Measurements from ENCODE around the gene ADCY1.

Gene ADCY1

DNA sequence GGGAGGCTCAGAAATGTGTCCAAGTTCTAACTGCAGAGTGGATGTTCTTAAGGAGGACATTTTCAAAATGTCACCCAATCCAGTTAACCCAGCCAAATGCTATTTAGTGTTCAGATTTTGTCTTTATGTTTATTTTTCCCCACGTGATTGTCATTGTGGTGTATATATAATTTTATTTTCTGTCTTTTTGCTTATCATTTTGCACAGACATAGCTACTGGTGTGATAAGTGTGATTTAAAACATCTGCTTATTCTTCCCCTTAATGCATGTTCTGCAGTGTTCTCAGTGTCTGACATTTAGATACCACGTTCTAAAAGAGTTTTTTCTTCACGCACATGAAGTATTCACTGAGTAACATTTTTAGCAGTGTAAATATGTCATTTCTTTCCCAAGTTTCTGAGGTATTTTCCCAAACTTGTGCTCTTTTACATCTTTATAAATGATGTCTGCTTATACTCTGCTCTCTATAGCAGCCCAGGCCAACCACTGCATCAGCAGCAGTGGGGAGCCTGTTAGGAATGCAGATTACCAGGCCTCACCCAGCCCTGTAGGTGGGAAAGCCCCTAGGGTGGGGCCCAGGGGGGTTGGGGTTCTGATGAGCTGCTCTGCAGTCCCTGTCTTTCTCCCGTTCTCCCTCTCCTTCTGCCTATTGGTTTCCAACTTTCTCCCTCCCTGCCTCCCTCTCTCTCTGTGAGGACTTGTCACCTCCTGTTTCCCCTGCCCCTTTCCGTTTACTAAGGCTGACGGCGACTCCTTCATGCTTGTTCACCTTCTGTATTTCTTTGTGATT, 20.8 kb downstream of the ADCY1 start:
- DNase-seq, result no peak

DNA sequence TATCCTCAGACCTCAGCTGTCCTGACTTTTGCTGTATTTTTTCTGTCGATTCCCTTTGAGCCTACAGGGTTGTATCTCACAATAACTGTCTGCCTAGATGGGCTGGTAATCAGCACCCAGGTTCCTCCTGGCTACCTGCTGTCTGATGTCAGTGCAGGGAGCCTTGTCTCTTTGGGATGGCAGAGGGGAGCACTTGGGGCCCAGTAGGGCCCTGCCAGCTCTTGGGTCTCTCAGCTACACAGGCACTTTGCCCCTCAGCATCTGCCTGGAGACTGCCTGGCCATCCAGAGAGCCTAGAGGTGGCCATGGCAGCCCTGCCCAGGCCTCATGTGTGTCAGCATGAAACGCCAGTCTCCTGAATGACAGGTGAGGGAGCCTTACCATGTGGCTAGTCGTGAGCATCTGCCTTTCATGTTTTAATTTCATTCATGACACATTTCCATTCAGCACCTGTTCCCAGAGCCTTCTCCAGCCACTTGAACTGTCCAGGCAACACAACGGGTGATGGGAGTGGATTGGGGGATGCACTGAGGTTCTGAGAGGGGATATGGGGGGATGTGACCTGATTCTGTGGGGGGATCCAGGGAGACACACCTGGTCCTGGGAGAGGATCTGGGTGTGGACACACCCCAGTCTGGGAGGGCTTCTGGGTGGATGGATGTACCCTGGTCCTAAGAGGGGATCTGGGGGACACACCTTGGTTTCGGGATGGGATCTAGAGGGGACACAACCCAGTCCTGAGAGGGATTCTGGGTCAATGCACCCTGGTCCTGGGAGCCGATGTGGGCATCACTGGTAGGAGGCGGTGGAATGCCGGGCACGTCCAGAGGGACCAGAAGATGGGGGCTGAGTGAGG, 21.9 kb downstream of the ADCY1 start:
- DNase-seq, result no peak

DNA sequence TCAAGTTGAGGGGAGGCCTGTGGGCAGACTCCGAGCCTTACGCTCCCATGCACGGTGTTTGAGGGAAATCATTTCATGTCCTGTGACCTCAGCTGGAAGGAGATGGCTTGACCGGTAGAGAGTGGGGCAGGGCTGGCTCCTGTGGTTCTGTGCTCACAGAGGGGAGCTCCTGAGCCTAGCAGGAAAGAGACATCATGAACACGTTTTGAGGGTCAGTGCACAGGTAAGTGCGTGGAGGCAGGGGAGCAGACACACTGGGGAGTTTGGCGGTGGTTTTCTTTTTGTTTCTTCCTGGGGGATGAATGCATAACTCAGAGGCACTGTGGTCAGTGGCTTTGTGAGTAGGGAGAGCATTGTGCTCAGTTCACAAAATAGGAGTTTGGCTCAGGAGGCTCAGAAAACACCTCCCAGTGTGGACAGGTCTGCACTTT, 22.5 kb downstream of the ADCY1 start:
- no peak for DNase-seq

DNA sequence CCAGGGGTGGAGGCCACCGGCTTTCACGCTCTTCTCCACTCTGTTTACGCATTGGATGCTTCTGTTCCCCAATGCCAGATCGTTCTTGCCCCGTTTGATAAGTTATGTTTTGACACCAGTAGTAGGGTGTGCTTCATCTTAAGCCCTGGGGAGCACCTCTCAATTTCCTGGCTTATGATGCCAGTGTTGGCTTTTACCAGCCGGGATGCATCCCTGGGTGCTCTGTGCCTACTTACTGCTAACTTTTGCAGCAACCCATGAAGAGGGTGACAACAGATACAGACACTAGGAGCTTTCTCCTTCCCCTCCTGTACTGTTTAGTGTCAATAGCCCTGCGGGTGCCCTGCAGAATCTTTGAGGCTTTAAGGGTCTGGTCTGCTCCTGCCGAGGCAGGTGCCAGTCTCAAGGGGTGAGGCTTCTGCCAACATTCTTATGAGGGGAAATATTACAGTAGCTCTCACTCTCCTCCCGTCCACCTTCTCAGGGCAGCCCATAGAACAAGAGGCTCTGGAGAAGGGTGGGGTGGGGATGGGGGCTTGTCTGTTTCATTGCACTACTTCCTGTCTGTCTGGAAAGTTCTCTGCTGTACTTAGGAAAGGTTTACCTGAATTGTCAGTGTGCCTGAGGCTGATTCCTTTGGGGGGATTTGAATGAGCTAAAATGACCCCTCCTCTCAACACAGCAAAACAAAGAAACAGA, 23.3 kb downstream of the ADCY1 start:
- DNase-seq, result no peak

DNA sequence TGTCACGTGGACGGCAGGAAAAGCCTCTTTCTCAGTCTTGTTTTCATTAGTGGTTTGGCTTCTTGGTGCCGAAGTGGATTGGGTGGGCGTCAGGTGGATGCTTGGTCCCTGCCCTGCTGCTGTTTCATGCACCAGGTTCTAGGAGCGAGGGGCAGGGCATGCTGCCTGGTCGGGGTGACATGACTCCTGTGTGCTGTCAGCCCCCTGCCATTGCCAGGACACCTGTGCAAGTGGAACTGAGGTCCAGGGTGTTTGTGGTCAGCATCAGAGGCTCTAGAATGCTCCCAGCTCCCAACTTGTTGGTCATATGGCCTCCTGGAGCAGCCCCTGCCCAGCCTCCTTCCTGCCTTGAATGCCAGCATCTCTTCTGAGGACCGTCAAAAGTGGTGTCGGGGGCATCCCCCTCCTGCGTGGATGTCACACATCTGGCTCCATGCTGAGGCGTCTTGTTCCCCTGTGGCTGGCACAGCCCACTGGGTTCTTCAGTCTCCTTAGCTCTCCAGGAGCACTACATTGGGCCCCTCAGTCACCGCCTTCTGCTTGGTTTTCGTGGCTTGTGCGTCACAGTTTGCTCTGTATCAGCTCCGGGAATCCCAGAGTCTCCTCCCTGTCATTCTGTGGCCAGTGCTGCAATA, 24.8 kb downstream of the ADCY1 start:
- no peak for DNase-seq

DNA sequence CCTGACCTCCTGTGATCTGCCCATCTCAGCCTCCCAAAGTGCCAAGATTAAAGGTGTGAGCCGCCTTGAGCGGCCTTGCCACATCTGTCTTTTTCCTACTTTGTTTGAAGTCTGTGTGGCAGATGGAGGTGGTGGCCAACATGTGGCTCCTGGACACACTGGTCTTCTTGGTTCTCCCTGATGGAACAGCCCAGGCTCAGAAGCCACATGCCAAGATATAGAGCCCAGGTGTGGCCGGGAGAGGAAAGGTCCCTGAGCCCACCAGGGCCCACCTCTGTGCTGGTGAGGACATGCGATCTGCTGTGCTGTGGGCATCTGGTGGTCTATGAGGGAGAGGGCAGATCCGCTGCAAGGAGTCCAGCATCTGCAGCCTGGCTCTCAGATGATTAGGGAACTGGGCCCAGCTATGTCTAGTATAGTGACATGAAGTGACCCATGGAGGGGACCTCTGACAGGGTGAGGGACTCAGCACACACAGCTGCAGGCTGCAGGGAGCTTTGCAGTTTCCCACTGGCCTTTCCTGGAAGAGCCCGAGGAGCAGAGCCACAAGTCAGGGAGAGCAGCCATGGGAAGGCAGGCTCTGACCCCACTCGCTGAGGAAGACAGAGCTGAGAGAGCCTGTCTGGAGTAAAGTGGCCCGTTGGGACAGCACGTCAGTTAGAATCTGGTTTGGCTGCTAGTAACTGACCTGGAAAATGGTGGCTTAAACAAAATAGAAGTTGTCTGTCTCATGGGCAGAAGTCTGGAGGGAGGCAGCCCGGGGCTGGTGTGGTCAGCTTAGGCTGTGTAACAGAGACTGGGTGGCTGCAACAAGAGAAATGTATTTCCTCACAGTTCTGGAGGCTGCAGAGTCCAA, 25.9 kb downstream of the ADCY1 start:
- DNase-seq, result no peak

DNA sequence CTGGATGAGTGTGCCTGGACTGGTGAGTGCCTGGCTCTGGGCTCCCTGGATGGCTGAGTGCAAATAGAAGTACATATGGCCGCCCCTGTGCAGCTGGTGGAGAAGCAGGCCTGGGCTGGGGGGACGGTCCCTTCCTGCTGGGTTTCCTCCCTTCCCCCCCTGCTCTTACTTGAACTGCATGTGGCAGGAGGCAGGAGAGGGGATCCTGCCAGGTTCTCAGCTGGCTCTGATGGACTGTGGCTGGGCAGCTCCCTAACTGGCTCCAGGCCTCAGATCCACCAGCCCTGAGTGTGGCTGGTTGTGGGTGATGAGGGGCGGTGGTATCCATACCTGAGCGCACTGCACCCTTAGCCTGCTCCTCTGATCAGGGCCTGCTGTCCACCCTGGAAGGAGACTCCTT, 26.9 kb downstream of the ADCY1 start:
- DNase-seq, result no peak

DNA sequence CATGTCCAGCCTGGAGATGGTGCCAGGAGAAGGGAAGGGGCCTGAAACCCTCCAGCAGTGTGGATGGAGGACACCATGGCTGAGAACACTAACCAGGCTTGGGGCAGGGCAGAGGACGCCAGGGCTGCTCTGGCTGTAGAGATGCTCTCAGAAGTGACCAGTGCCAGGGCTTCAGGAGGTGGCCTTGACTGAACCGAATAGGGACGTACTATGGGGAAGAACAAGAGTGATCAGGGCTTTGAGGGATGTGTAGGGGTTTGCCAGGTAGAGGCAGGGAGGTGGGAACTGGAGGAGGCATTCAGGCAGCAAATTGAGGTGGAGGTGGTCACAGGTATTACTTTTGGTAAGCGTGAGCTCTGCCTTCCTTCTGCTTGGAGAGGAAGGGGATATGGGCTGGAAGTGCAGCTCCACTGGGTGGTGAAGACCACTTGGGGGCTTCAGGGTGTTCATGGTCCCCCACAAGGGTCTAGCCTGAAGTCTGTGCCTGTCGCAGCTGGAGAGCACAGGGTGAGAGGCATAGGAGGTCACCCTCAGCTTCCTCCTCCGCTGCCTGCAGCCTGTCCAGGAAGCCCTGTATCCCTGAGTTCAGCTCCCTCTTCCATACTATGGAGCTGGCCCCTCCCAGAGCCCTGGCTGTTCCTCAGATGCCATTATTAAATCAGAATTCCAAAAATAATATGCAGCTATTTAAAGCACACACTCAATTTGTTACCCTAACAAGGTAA, 27.8 kb downstream of the ADCY1 start:
- no peak for DNase-seq

DNA sequence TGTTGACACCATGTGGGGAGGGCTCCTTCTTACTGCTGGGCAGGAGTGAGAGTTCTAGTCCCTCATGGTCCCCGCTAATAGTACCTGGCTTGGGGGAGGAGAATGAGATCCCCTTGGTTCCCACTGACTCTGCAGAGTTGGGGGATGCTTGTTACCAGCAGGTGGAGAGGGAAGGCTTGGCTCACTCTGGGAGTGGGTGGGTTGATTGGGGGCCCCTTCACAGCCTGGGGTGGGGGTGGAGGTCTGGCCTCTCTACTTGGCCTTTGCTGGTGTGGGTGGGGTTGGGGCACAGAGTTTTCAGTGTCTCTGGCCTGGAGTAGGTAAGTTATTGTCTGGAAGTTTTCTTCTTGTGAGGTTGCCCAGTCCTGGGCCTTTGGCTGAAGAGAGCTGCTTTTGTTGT, 31.9 kb downstream of the ADCY1 start:
- no peak for DNase-seq

DNA sequence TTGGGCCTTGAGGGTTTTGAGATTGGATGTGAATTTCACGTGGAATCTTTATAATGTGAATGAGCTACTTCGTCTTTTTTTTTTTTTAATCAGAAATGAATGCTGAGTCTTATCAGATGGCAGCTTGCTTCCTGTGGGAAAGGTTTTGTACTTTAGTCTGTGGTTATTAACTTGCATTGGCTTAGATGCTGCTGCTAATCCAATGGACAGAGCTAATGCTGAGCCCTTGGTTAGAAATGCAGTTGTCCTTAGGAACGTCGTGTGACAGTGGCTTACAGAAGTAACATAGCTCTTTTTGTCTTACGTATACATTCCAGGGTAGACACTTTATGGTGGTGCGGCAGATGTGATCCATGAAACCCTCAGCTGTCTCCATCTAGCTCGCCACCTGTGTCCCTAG, 32.8 kb downstream of the ADCY1 start:
- DNase-seq, result no peak

DNA sequence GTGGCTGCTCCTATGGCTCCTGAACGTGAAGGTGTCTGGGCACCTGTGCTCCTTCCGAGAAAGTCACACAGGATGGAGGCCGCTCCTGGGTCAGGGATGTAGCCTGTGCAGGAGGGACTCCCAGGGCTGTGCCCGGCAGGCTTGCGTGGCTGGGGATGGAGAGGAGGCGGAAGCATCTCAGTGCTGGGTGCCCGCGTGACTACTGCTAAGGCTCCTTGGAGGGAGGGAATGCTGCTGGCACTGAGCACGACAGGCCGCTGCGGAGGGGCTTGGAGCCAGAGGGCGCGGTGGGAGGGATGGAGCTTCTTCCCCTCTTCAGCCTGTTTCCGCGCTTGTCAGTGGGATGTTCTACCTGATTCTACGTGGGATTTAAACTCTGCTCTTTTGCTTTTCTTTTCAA, 35.0 kb downstream of the ADCY1 start:
- no peak for DNase-seq

DNA sequence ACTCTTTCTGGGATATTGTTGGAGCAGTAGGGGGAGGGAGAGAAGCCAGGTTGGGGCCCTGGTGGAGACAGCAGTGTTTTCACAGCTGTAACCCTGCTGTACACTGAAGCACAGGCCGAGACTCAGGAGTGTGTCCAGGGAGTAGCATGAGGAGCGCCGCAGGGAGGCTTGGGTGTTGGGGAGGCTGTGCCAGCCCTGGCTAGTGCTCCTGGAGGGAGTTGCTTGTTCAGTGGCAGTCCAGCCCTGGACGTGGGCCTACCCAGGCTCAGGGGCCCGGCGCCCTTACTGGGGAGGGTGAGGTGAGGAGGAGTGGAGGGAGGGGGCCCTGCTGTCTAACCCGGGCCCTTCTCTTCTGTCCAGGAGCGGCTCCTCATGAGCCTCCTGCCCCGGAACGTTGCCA, 35.9 kb downstream of the ADCY1 start:
- DNase-seq, result no peak

DNA sequence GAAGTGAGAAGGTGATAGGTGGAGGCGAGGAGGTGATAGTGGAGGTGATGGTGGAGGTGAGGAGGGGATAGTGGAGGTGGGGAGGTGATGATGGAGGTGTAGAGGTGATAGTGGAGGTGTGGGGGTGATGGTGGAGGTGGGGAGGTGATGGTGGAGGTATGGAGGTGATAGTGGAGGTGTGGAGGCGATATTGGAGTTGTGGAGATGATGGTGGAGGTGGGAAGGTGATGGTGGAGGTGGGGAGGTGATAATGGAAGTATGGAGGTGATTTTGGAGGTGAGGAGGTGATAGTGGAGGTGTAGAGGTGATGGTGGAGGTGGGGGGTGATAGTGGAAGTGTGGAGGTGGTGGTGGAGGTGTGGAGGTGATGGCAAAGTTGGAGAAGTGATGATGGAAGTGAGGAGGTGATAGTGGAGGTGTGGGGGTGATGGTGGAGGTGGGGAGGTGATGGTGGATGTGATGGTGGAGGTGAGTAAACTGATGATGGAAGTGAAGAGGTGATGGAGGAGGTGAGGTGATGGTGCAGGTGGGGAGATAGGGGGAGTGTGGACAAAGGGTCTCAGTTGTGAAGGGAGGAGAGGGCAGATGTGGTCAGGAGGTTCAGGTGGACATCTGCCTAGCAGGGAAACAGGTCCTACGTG, 36.6 kb downstream of the ADCY1 start:
- no peak for DNase-seq

DNA sequence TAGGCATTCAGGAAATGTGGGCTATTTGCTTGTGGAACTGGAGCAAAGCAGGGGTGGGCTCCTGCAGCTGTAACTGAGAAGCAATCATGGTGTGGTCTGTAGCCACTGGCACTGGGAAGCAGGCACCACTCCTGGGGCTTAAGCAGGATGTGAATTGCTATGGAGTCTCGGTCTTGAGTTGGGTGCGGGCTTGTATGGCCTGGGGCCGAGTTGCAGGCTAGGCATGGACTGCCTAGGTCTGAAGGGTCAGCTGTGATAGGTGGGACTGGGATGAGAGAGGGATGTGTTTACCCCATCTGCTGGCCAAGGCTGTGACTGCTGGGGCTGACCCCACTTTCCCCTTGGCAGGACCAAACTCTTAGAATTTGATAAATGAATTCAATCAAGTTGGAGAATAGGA, 43.0 kb downstream of the ADCY1 start:
- no peak for DNase-seq

DNA sequence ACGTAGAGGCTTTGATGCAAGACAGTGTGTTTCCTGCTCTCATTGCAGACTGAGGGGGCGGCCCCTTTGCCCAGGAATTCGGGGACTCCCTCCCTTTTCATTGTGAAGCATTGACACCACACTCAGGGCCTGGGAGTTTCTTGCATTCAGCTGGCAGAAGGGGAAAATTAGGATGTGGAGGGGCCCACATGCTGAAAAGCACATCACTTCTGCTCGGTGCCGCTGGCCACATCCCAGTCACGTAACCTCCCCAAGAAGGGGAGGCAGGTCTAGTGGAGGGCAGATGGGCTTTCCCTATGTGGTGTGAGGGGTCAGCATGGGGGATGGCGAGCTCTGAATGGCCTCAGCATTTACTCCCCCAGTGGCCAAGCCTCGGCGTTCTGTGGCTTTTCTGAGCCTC, 47.9 kb downstream of the ADCY1 start:
- DNase-seq, result no peak

DNA sequence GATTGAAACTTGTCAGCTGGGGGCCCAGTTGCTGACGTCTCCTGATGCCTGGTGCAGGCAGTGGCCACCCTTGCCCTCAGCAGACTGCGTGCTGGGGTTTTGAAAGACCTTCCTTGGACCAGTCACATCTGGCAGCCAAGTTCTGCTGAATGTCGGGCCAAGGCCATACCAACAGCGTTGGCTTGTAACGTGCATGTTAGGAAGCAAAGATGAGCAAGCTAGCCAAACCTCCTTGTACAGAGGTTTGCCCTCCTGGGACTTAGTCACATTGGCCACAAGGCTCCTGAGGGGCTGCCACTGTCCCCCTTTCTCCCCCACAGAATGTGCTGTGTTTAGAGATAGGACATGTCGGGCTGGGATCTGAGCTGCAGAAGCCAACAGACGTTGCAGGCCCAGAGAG, 49.0 kb downstream of the ADCY1 start:
- no peak for DNase-seq

DNA sequence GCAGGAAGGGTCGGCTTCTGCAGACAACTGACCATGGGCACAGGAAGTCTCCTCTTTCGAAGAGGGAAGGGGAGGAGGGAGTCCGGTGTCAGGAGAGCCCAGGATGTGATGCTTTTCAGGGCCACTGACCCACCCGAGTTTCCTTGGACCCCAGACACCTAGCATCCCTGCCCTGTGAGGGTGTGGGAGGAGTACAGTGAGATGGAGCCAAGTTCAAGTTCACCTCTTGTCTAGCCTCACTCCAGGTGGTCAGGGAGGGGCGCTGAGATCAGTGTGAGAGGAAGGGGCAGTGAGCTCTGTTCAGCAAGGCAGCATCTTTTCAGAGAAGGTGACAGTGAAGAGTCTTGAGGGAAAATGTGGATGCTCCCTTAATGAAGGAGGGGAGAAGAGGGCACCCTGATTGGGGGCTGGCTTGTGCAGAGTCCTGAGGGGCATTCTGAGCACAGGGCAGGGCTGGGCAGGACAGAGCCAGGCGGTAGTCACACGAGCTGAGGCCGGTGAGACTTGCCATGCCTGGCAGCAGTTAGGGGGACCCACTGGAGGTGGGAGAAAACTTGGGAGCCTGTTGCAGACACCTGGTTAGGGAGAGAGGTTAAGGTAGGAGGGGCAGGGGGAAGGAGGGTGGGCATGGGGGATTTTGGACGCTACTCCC, 49.7 kb downstream of the ADCY1 start:
- no peak for DNase-seq

DNA sequence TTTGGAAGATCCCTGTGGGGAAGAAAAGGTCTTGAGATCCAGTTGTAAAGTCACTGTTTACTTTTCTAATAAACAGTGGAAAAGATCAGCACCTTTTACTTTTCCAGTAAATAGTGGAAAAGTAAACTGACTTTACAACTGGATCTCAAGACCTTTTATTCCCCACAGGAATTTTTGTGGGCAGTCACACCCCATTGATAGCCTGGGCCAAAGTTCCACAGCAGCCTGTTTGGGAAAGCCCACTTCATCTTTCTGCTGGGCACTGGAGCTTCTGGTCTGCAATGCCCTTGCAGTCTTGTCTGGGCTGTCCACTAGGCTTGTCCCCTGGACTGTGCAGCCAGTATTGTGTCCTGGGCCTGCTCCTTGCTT, 50.2 kb downstream of the ADCY1 start:
- no peak for DNase-seq

DNA sequence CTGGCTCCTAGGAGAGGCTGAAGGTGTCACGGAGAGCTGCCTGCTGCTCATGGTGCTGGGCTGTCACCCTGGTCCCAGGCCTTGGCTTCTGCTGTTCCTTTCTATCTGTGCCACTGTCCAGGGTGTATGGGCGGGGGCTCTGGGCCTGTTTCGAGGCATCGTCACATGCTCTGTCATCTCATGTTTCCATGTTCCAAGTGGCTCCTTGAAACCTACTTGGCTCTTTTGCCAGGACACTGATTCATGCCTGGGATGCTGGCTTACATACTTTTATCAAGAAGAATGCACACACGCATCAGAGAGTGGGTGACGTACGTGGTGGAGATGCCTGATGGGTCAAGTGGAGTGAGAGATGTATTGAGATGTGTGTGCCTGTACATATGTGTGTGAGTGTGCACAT, 50.9 kb downstream of the ADCY1 start:
- DNase-seq, result no peak

DNA sequence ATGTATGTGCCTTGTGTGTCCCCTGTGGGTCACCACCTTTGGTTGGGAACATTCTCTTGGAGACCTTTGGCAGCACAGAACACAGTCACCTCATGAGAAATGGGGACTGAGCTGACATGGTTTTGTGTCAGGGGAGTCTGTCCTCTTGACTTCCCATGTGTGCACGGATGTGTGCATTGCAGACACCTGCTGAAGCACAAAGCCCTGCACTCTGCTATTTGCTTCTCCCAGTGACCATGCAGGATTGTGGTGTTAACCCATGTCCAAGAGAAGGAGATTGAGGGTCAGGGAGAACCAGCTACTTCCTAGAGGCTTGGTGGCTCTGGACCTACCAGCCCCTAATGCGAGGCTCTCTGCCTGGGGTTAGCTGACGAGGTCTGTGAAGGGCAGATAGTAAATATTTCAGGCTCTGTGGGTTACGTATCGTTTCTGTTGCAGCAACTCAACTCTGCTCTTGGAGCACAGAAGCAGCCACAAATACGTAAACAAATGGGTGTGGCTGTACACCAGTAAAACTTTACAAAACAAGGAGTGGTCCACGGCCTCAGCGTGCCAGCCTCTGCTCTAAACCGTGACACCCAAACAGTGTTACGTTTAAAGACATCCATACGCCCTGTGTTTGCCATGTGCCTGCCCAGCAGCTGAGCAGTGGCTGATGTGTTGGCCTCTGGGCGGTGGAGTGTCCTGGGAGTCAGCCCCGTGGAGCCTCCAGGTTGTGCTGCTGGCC, 51.7 kb downstream of the ADCY1 start:
- DNase-seq, result no peak
